ENCODE measurements around the gene GFAP.

- TF ChIP-seq CTCF (IDR thresholded peaks at IDR 0.05; ENCODE audit: poor library complexity) (no peak), EZH2 (IDR thresholded peaks at IDR 0.05; ENCODE audit: borderline replicate concordance) (no peak)
Measured at GRCh38 chr17:44904001-44904984, 11.0 kb downstream of the GFAP start.
